Subcutaneous adipose tissue (tissue), 4 donors: ENCODE results near the gene FKBP8. TPM values are rescaled to one million over a fixed set of nuclear protein-coding genes. Genes with fewer than 3 reads are reported as not detected.

Experiments
- CTCF ChIP-seq: fragments of 450-650 bp; IDR thresholded peaks from one replicate; pipeline ENCODE4 v1.5.1; 2016; ENCODE audit warnings: low read depth, mild to moderate bottlenecking, control low read depth, antibody characterized with exemption, moderate library complexity
- total RNA-seq, 4 donors: library from RNA; depleted of rRNA; stranded (reverse); fragments of >200 nt; gene quantifications; one replicate each; pipeline ENCODE4 v1.1.0, GENCODE V29; 2016

FKBP8 gene
- total RNA-seq: 100 to 1,000 TPM; 105 to 369 (median 280) TPM

GRCh38 chr19:18542941-18543813, at the start of gene FKBP8:
TSS of gene FKBP8 (minus strand) at chr19:18543573. CDS start at chr19:18541970, 1,603 bp downstream.
- TF ChIP-seq CTCF: no peak

- no peak for TF ChIP-seq CTCF
Measured at GRCh38 chr19:18591735-18592385, 48.5 kb upstream of the FKBP8 start.

- no peak for TF ChIP-seq CTCF
Measured at GRCh38 chr19:18590273-18591272, 47.2 kb upstream of the FKBP8 start.

- TF ChIP-seq CTCF: no peak
Measured at GRCh38 chr19:18589380-18590272, 46.3 kb upstream of the FKBP8 start.

GRCh38 chr19:18588611-18589379, 45.4 kb upstream of the FKBP8 start, which contains the start of gene REX1BD:
TSS of gene REX1BD (plus strand) at chr19:18588798. CDS start at chr19:18588802, 4 bp downstream.
- TF ChIP-seq CTCF: no peak

GRCh38 chr19:18587962-18588610, 44.7 kb upstream of the FKBP8 start:
- TF ChIP-seq CTCF: no peak
